Measurements from ENCODE around the gene CEP63. TPM values are rescaled to one million over a fixed set of nuclear protein-coding genes. Genes with fewer than 3 reads are reported as not detected.

CEP63 gene
- total and polyA plus RNA-seq, 2 experiments from 2014 or later, result 15.1 to 53.9 TPM

DNA sequence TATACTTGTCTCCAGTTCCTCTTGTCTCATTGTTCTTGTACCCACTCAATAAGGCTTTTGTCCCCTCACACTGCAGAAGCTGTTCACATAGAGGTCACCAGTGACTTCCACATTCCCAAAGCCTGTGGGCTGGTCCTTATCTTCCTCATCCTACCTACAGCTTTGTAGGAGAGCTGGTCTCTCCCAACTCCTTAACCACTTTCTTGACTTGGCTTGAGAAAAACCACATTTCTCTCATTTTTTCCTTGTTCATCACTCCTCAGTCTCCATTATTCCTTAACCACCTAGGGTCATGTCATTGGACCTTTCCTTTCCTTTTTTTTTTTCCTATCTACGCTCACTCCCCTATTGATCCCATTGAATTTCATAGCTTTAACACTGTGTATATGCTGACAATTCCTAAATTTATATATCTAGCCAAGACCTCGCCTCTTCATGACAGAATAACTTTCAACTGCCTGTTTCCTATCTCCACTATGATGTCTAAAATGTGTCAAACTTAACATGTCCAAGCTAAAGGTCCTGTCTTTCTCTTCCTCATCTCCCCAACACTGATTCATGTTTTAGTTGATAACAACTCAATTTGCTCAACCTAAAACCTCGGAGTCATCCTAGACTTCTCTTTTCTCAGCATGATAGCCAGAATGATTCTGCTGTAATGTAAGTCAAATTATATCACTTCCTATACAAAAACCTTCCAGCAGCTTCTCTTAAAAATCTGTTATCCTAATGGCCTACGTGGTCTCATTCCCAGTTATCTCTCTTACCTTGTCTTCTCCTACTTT, 49.5 kb downstream of the CEP63 start (continued):
- TF ChIP-seq, protein P1, sequence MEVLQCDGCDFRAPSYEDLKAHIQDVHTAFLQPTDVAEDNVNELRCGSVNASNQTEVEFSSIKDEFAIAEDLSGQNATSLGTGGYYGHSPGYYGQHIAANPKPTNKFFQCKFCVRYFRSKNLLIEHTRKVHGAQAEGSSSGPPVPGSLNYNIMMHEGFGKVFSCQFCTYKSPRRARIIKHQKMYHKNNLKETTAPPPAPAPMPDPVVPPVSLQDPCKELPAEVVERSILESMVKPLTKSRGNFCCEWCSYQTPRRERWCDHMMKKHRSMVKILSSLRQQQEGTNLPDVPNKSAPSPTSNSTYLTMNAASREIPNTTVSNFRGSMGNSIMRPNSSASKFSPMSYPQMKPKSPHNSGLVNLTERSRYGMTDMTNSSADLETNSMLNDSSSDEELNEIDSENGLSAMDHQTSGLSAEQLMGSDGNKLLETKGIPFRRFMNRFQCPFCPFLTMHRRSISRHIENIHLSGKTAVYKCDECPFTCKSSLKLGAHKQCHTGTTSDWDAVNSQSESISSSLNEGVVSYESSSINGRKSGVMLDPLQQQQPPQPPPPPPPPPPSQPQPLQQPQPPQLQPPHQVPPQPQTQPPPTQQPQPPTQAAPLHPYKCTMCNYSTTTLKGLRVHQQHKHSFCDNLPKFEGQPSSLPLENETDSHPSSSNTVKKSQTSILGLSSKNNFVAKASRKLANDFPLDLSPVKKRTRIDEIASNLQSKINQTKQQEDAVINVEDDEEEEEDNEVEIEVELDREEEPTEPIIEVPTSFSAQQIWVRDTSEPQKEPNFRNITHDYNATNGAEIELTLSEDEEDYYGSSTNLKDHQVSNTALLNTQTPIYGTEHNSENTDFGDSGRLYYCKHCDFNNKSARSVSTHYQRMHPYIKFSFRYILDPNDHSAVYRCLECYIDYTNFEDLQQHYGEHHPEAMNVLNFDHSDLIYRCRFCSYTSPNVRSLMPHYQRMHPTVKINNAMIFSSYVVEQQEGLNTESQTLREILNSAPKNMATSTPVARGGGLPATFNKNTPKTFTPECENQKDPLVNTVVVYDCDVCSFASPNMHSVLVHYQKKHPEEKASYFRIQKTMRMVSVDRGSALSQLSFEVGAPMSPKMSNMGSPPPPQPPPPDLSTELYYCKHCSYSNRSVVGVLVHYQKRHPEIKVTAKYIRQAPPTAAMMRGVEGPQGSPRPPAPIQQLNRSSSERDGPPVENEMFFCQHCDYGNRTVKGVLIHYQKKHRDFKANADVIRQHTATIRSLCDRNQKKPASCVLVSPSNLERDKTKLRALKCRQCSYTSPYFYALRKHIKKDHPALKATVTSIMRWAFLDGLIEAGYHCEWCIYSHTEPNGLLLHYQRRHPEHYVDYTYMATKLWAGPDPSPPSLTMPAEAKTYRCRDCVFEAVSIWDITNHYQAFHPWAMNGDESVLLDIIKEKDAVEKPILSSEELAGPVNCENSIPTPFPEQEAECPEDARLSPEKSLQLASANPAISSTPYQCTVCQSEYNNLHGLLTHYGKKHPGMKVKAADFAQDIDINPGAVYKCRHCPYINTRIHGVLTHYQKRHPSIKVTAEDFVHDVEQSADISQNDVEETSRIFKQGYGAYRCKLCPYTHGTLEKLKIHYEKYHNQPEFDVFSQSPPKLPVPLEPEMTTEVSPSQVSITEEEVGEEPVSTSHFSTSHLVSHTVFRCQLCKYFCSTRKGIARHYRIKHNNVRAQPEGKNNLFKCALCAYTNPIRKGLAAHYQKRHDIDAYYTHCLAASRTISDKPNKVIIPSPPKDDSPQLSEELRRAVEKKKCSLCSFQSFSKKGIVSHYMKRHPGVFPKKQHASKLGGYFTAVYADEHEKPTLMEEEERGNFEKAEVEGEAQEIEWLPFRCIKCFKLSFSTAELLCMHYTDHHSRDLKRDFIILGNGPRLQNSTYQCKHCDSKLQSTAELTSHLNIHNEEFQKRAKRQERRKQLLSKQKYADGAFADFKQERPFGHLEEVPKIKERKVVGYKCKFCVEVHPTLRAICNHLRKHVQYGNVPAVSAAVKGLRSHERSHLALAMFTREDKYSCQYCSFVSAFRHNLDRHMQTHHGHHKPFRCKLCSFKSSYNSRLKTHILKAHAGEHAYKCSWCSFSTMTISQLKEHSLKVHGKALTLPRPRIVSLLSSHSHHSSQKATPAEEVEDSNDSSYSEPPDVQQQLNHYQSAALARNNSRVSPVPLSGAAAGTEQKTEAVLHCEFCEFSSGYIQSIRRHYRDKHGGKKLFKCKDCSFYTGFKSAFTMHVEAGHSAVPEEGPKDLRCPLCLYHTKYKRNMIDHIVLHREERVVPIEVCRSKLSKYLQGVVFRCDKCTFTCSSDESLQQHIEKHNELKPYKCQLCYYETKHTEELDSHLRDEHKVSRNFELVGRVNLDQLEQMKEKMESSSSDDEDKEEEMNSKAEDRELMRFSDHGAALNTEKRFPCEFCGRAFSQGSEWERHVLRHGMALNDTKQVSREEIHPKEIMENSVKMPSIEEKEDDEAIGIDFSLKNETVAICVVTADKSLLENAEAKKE (CRISPR knock-in tag; IDR thresholded peaks at IDR 0.05), result no peak
- TF ChIP-seq ZNF114 (CRISPR knock-in tag; IDR thresholded peaks at IDR 0.05) (no peak), POLR2AphosphoS5 (IDR thresholded peaks at IDR 0.05; ENCODE audit: low read depth) (no peak)

DNA sequence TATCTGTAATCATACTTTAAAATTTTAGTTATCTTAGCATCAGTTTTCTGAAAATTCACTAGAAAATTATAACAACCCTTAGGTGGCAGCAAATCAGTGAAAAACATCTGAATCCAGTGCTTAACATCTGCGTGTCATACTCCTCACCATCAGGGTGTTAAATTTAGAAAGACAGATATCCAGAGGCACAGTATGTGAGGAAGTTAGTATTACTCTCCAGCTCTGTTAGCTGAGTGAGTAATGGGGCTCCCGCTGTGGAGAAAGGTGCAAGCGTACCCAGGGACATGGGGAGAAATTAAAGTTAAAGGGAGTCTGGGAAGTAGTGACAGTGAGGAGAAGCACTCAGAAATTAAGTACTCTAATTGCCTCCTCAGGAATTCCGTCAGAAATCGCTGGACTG, 50.9 kb downstream of the CEP63 start:
- Histone ChIP-seq H4K20me1 (replicated peaks; ENCODE audit: insufficient read depth) (no peaks in the 10 kb centered on the region), H3K36me3 (ENCODE audit: insufficient read depth) (no peaks in the 10 kb centered on the region), H3K4me3 (no peak overlapping the region), H3K4me2 (no peak overlapping the region), H3K27ac (ENCODE audit: low read depth) (no peak overlapping the region), H3K9me2 (ENCODE audit: insufficient read depth) (no peaks in the 10 kb centered on the region), H3K27me3 (ENCODE audit: insufficient read depth) (no peaks in the 10 kb centered on the region), H2AFZ (no peak overlapping the region), H3K4me1 (ENCODE audit: insufficient read depth) (peaks cover 9% of the 10 kb centered on the region), H3F3A (replicated peaks; ENCODE audit: low read depth) (no peaks in the 10 kb centered on the region), H3K79me2 (replicated peaks; ENCODE audit: insufficient read depth) (no peaks in the 10 kb centered on the region)
- Mint-ChIP-seq H3K9me3 (no peaks in the 10 kb centered on the region), H3K27me3 (ENCODE audit: insufficient read depth, low read depth, poor library complexity) (no peaks in the 10 kb centered on the region), H3K4me1 (peaks cover 2% of the 10 kb centered on the region; the same call in 2 of the 3 replicates), H3K4me3 (no peak overlapping the region), H3K27ac (no peak overlapping the region; the same call in 1 of the 2 replicates), H3K36me3 (ENCODE audit: low read depth) (no peaks in the 10 kb centered on the region; the same call in none of the 3 replicates)
- ATAC-seq (no peak), DNase-seq (ENCODE audit: low spot score) (no peak)
- TF ChIP-seq, protein P2, sequence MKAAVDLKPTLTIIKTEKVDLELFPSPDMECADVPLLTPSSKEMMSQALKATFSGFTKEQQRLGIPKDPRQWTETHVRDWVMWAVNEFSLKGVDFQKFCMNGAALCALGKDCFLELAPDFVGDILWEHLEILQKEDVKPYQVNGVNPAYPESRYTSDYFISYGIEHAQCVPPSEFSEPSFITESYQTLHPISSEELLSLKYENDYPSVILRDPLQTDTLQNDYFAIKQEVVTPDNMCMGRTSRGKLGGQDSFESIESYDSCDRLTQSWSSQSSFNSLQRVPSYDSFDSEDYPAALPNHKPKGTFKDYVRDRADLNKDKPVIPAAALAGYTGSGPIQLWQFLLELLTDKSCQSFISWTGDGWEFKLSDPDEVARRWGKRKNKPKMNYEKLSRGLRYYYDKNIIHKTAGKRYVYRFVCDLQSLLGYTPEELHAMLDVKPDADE (IDR thresholded peaks at IDR 0.05), result no peak
- no peak for TF ChIP-seq POLR2AphosphoS5 (IDR thresholded peaks at IDR 0.05; ENCODE audit: low read depth)
- TF ChIP-seq ZNF331 (CRISPR knock-in tag; IDR thresholded peaks at IDR 0.05; ENCODE audit: low read depth), result no peak
- TF ChIP-seq STAT1 (IDR thresholded peaks at IDR 0.05; ENCODE audit: unreplicated experiment), result no peak
- no peak for TF ChIP-seq EZH2phosphoT487 (IDR thresholded peaks at IDR 0.05; ENCODE audit: unreplicated experiment)
- no peak for TF ChIP-seq EZH2 (IDR thresholded peaks at IDR 0.05; ENCODE audit: low read depth, unreplicated experiment)
- TF ChIP-seq, protein P3, sequence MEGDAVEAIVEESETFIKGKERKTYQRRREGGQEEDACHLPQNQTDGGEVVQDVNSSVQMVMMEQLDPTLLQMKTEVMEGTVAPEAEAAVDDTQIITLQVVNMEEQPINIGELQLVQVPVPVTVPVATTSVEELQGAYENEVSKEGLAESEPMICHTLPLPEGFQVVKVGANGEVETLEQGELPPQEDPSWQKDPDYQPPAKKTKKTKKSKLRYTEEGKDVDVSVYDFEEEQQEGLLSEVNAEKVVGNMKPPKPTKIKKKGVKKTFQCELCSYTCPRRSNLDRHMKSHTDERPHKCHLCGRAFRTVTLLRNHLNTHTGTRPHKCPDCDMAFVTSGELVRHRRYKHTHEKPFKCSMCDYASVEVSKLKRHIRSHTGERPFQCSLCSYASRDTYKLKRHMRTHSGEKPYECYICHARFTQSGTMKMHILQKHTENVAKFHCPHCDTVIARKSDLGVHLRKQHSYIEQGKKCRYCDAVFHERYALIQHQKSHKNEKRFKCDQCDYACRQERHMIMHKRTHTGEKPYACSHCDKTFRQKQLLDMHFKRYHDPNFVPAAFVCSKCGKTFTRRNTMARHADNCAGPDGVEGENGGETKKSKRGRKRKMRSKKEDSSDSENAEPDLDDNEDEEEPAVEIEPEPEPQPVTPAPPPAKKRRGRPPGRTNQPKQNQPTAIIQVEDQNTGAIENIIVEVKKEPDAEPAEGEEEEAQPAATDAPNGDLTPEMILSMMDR (conservative IDR thresholded peaks at IDR 0.05; ENCODE audit: low read depth in 2 of 2), result no peak
- TF ChIP-seq CREB1 (CRISPR knock-in tag; IDR thresholded peaks at IDR 0.05; ENCODE audit: low read depth), result no peak
